K562 (cell line): ENCODE results near the gene FAM111B. TPM values are rescaled to one million over a fixed set of nuclear protein-coding genes. Genes with fewer than 3 reads are reported as not detected.
A peak's percentile ranks its signal among the peaks of the same experiment; 100 is the strongest.

Experiments
- BRF1 ChIP-seq: IDR thresholded peaks from 3 replicates; pipeline ENCODE4 v1.6.1; 2011; ENCODE audit warnings: borderline replicate concordance, mild to moderate bottlenecking; ENCODE audit not compliant: insufficient read length; ENCODE audit errors: extremely low read depth
- CREM ChIP-seq: IDR thresholded peaks from 2 replicates; pipeline ENCODE4 v1.6.1; 2014; ENCODE audit warnings: antibody characterized with exemption, low read depth
- HOXB6 ChIP-seq: fragments of 250-450 bp; sonication (Bioruptor Pico); IDR thresholded peaks from 2 replicates; pipeline ENCODE4 v1.5.1; 2022; ENCODE audit warnings: mild to moderate bottlenecking, borderline replicate concordance
- MEIS2 ChIP-seq: fragments of 450-650 bp; IDR thresholded peaks from 2 replicates; pipeline ENCODE4 v1.6.1; 2014; ENCODE audit warnings: mild to moderate bottlenecking; ENCODE audit not compliant: partially characterized antibody
- NONO ChIP-seq, 2 experiments: fragments of 200-400 bp in 1 of 2; fragments of 450-650 bp in 1 of 2; formaldehyde crosslinking in 1 of 2; IDR thresholded peaks; 2 replicates each; pipeline ENCODE4 v1.6.1; 2017; ENCODE audit warnings: low read depth in 2 of 2, mild to moderate bottlenecking in 2 of 2, moderate library complexity in 2 of 2, low read length in 1 of 2
- RAD21 ChIP-seq, 2 experiments: fragments of 250-450 bp in 1 of 2; fragments of 450-650 bp in 1 of 2; sonication (Bioruptor Pico) in 1 of 2; formaldehyde crosslinking in 1 of 2; IDR thresholded peaks in 1 of 2; conservative IDR thresholded peaks in 1 of 2; 2 replicates each; pipeline versions ENCODE4 v1.4.0 to v1.8.0; 2020 to 2022; ENCODE audit warnings: mild to moderate bottlenecking in 2 of 2, moderate library complexity in 1 of 2
- SMC3 ChIP-seq: conservative IDR thresholded peaks from 2 replicates; pipeline ENCODE4 v1.6.1; 2011; ENCODE audit warnings: low read depth, low read length, improper control_type of control experiment; ENCODE audit not compliant: insufficient read depth
- TAF1 ChIP-seq: IDR thresholded peaks from 2 replicates; pipeline ENCODE4 v1.6.1; 2011; ENCODE audit warnings: mild to moderate bottlenecking, low read length, moderate library complexity; ENCODE audit not compliant: insufficient read depth, control insufficient read depth, severe bottlenecking; ENCODE audit errors: extremely low read depth
- polyA plus RNA-seq, 8 experiments: library from polyadenylated mRNA; depleted of rRNA in 4 of 8; stranded (reverse) in 5 of 8; unstranded in 3 of 8; fragments of >200 nt; fragmentation: Nextera tagmentation in 2 of 8; fragmentation: Illumina TruSeq in 1 of 8; extraction: Ambion mirVana in 2 of 8; extraction: Trizol in 1 of 8; gene quantifications; 2 replicates each; pipeline versions ENCODE4 v1.2.1 to v1.2.3, GENCODE V29; 2011 to 2014; ENCODE audit warnings: inconsistent platforms in 1 of 8, missing spikeins in 1 of 8
- total RNA-seq, 7 experiments: library from RNA; depleted of rRNA in 6 of 7; stranded (reverse); fragments of >200 nt in 6 of 7; fragmentation: Illumina TruSeq in 2 of 7; extraction: Trizol in 2 of 7; gene quantifications; 2 replicates each; pipeline versions ENCODE4 v1.2.1 to v1.2.3, GENCODE V29; 2011 to 2021; ENCODE audit warnings: low replicate concordance in 1 of 7
- TF ChIP-seq, protein P1 (sequence below): fragments of 450-650 bp; IDR thresholded peaks from 2 replicates; pipeline ENCODE4 v1.6.1; 2016; ENCODE audit warnings: borderline replicate concordance
- TF ChIP-seq, protein P2 (sequence below): fragments of 200-800 bp; sonication (Bioruptor generic); IDR thresholded peaks from 2 replicates; pipeline ENCODE4 v1.6.1; 2017; ENCODE audit warnings: missing genetic modification characterization, missing compliant biosample characterization
- TF ChIP-seq, protein P3 (sequence below): IDR thresholded peaks from 2 replicates; pipeline ENCODE4 v1.6.1; 2012; ENCODE audit warnings: low read depth, low read length, improper control_type of control experiment, borderline replicate concordance
- TF ChIP-seq, protein P4 (sequence below): sonication (generic); formaldehyde crosslinking; IDR thresholded peaks from 2 replicates; pipeline ENCODE4 v1.8.0; 2022; ENCODE audit warnings: mild to moderate bottlenecking, missing genetic modification reagents
- TF ChIP-seq, protein P5 (sequence below): fragments of 450-650 bp; IDR thresholded peaks from 2 replicates; pipeline ENCODE4 v1.6.1; 2016
- TF ChIP-seq, protein P6 (sequence below): fragments of 200-400 bp; formaldehyde crosslinking; IDR thresholded peaks from 2 replicates; pipeline ENCODE4 v1.6.1; 2017; ENCODE audit warnings: mild to moderate bottlenecking, low read depth, low read length, moderate library complexity

FAM111B gene
- total and polyA plus RNA-seq, 9 of the 15 experiments (the other 6 are each of a cell fraction or from before 2014, with no cell fraction given): 0.01 to 0.33 (median 0.06) TPM; not detected in 5

DNA sequence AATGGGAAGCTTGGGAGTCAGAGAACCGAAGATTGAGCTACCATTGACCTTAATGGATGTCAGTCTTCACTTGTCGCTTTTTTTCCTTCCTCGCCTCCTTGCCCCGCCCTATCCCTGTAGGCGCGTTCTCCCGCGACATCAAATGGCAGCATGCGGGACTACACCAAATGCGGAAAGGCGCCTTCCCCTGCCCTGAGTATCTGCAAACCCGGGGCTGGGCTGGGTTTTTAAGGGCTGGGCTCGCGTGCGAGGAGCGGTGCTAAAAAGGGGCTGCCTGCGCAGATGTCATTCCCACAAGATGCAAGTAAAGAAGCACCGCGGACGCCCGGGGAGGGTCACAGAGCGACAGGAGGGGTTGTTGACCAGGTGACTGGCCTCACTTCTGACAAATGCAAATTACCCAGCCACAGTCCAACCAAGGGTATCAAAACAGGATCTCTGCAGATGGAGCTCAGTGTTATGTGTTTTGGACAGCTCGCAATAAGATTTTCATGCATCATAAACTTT is 4.7 kb upstream of the FAM111B start (continued):
- TF ChIP-seq, protein P1, sequence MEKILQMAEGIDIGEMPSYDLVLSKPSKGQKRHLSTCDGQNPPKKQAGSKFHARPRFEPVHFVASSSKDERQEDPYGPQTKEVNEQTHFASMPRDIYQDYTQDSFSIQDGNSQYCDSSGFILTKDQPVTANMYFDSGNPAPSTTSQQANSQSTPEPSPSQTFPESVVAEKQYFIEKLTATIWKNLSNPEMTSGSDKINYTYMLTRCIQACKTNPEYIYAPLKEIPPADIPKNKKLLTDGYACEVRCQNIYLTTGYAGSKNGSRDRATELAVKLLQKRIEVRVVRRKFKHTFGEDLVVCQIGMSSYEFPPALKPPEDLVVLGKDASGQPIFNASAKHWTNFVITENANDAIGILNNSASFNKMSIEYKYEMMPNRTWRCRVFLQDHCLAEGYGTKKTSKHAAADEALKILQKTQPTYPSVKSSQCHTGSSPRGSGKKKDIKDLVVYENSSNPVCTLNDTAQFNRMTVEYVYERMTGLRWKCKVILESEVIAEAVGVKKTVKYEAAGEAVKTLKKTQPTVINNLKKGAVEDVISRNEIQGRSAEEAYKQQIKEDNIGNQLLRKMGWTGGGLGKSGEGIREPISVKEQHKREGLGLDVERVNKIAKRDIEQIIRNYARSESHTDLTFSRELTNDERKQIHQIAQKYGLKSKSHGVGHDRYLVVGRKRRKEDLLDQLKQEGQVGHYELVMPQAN: no peak
- TF ChIP-seq RAD21 (CRISPR knock-in tag; conservative IDR thresholded peaks at IDR 0.05 in 1 of 2, IDR thresholded peaks at IDR 0.05 in 1 of 2) (peak; percentile 24 to 49; a peak in 3 of 4 replicates), HOXB6 (no peak), MEIS2 (peak; percentile 45), NONO (IDR thresholded peaks at IDR 0.05; ENCODE audit: low read depth in 2 of 2, low read length in 1 of 2) (no peak), SMC3 (0 out of 2 replicates have a peak, but pooled peaks have one; percentile 11), CREM (0 out of 2 replicates have a peak, but pooled peaks have one; percentile 25), BRF1 (no peak), TAF1 (no peak)
- TF ChIP-seq, protein P2, sequence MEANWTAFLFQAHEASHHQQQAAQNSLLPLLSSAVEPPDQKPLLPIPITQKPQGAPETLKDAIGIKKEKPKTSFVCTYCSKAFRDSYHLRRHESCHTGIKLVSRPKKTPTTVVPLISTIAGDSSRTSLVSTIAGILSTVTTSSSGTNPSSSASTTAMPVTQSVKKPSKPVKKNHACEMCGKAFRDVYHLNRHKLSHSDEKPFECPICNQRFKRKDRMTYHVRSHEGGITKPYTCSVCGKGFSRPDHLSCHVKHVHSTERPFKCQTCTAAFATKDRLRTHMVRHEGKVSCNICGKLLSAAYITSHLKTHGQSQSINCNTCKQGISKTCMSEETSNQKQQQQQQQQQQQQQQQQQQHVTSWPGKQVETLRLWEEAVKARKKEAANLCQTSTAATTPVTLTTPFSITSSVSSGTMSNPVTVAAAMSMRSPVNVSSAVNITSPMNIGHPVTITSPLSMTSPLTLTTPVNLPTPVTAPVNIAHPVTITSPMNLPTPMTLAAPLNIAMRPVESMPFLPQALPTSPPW: peak; percentile 61
- TF ChIP-seq, protein P3, sequence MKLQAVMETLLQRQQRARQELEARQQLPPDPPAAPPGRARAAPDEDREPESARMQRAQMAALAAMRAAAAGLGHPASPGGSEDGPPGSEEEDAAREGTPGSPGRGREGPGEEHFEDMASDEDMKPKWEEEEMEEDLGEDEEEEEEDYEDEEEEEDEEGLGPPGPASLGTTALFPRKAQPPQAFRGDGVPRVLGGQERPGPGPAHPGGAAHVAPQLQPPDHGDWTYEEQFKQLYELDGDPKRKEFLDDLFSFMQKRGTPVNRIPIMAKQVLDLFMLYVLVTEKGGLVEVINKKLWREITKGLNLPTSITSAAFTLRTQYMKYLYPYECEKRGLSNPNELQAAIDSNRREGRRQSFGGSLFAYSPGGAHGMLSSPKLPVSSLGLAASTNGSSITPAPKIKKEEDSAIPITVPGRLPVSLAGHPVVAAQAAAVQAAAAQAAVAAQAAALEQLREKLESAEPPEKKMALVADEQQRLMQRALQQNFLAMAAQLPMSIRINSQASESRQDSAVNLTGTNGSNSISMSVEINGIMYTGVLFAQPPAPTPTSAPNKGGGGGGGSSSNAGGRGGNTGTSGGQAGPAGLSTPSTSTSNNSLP: no peak
- TF ChIP-seq, protein P4, sequence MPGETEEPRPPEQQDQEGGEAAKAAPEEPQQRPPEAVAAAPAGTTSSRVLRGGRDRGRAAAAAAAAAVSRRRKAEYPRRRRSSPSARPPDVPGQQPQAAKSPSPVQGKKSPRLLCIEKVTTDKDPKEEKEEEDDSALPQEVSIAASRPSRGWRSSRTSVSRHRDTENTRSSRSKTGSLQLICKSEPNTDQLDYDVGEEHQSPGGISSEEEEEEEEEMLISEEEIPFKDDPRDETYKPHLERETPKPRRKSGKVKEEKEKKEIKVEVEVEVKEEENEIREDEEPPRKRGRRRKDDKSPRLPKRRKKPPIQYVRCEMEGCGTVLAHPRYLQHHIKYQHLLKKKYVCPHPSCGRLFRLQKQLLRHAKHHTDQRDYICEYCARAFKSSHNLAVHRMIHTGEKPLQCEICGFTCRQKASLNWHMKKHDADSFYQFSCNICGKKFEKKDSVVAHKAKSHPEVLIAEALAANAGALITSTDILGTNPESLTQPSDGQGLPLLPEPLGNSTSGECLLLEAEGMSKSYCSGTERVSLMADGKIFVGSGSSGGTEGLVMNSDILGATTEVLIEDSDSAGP: no peak
- TF ChIP-seq, protein P5, sequence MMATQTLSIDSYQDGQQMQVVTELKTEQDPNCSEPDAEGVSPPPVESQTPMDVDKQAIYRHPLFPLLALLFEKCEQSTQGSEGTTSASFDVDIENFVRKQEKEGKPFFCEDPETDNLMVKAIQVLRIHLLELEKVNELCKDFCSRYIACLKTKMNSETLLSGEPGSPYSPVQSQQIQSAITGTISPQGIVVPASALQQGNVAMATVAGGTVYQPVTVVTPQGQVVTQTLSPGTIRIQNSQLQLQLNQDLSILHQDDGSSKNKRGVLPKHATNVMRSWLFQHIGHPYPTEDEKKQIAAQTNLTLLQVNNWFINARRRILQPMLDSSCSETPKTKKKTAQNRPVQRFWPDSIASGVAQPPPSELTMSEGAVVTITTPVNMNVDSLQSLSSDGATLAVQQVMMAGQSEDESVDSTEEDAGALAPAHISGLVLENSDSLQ: peak; percentile 69
- TF ChIP-seq, protein P6, sequence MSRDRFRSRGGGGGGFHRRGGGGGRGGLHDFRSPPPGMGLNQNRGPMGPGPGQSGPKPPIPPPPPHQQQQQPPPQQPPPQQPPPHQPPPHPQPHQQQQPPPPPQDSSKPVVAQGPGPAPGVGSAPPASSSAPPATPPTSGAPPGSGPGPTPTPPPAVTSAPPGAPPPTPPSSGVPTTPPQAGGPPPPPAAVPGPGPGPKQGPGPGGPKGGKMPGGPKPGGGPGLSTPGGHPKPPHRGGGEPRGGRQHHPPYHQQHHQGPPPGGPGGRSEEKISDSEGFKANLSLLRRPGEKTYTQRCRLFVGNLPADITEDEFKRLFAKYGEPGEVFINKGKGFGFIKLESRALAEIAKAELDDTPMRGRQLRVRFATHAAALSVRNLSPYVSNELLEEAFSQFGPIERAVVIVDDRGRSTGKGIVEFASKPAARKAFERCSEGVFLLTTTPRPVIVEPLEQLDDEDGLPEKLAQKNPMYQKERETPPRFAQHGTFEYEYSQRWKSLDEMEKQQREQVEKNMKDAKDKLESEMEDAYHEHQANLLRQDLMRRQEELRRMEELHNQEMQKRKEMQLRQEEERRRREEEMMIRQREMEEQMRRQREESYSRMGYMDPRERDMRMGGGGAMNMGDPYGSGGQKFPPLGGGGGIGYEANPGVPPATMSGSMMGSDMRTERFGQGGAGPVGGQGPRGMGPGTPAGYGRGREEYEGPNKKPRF: no peak
